NCI-H1694 (cell line): Measurements from ENCODE around the gene TATDN3.
"Not testable (repeated sequence)": the region's sequence is repeated elsewhere in the genome, so short reads cannot be mapped to it uniquely, and the experiment has no call there.

Experiments
- DNase-seq: peaks from one replicate; lab custom pipeline; 2025; lab: John Stamatoyannopoulos, UW

TATDN3 gene

GRCh38 chr1:212775241-212775640, 16.5 kb upstream of the TATDN3 start:
- DNase-seq: no peak

GRCh38 chr1:212777151-212777550, 14.5 kb upstream of the TATDN3 start:
- no peak for DNase-seq

- not testable (repeated sequence) for DNase-seq
Measured at GRCh38 chr1:212779086-212779485, 12.6 kb upstream of the TATDN3 start.

GRCh38 chr1:212780759-212781158, 10.9 kb upstream of the TATDN3 start:
- no peak for DNase-seq

- no peak for DNase-seq
Measured at GRCh38 chr1:212781225-212781624, 10.5 kb upstream of the TATDN3 start.

GRCh38 chr1:212782422-212783154, 9.1 kb upstream of the TATDN3 start:
- peak; percentile 51 for DNase-seq

GRCh38 chr1:212783976-212784375, 7.7 kb upstream of the TATDN3 start:
- no peak for DNase-seq

- DNase-seq: no peak
Measured at GRCh38 chr1:212785871-212786270, 5.8 kb upstream of the TATDN3 start.

- DNase-seq: no peak
Measured at GRCh38 chr1:212791261-212791675, 426 bp upstream of the TATDN3 start.

- DNase-seq: no peak
Measured at GRCh38 chr1:212792396-212792908, 758 bp downstream of the TATDN3 start.

- DNase-seq: no peak
Measured at GRCh38 chr1:212794561-212795014, 2.9 kb downstream of the TATDN3 start.

GRCh38 chr1:212797681-212798080, 6.0 kb downstream of the TATDN3 start:
- no peak for DNase-seq

- no peak for DNase-seq
Measured at GRCh38 chr1:212805767-212806166, 14.1 kb downstream of the TATDN3 start.

- peak; percentile 46 for DNase-seq
Measured at GRCh38 chr1:212814537-212815334, 23.0 kb downstream of the TATDN3 start.

- no peak for DNase-seq
Measured at GRCh38 chr1:212816567-212817278, 25.0 kb downstream of the TATDN3 start.

- no peak for DNase-seq
Measured at GRCh38 chr1:212819726-212820125, 28.0 kb downstream of the TATDN3 start.

- no peak for DNase-seq
Measured at GRCh38 chr1:212820969-212821368, 29.3 kb downstream of the TATDN3 start.

- no peak for DNase-seq
Measured at GRCh38 chr1:212822956-212823355, 31.3 kb downstream of the TATDN3 start.

- DNase-seq: no peak
Measured at GRCh38 chr1:212824201-212824600, 32.5 kb downstream of the TATDN3 start.

GRCh38 chr1:212825798-212826452, 34.2 kb downstream of the TATDN3 start:
- no peak for DNase-seq

- DNase-seq: no peak
Measured at GRCh38 chr1:212827171-212827776, 35.6 kb downstream of the TATDN3 start.
